ENCODE measurements around the gene GOLGA8M.
"Not testable (repeated sequence)": the region's sequence is repeated elsewhere in the genome, so short reads cannot be mapped to it uniquely, and the experiment has no call there.

DNA sequence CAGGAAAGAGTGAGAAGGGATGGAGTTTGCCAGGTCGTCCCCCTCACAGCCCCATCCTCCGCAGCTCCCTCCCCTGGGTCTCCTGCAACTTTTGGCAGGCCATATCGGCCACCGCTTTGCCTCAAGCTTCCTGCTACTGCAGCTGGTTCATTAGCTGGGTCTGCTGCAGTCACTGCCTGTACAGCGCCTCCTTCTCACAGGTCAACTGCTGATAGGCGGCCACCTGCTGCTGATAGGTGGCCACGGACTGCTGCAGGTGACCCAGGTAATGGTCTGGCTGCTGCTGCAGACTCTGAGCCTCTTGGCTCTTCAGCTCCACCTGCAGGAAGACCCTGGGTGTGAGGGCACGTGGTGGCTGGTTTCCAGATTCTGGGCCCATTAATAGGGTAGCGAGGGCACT lies 8.3 kb downstream of the GOLGA8M start:
- TF ChIP-seq, protein P1, sequence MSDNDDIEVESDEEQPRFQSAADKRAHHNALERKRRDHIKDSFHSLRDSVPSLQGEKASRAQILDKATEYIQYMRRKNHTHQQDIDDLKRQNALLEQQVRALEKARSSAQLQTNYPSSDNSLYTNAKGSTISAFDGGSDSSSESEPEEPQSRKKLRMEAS (IDR thresholded peaks at IDR 0.05), result not testable (repeated sequence)
- TF ChIP-seq CHD4 (IDR thresholded peaks at IDR 0.05; ENCODE audit: borderline replicate concordance); SMC3 (IDR thresholded peaks at IDR 0.05); EP300 (IDR thresholded peaks at IDR 0.05); CEBPB (IDR thresholded peaks at IDR 0.05); POLR2A (IDR thresholded peaks at IDR 0.05; ENCODE audit: low read length); FOSL2 (IDR thresholded peaks at IDR 0.05); FOSL2 (CRISPR knock-in tag; IDR thresholded peaks at IDR 0.05); MAFK (IDR thresholded peaks at IDR 0.05; ENCODE audit: partially characterized antibody): not testable (repeated sequence)
- TF ChIP-seq, protein P2, sequence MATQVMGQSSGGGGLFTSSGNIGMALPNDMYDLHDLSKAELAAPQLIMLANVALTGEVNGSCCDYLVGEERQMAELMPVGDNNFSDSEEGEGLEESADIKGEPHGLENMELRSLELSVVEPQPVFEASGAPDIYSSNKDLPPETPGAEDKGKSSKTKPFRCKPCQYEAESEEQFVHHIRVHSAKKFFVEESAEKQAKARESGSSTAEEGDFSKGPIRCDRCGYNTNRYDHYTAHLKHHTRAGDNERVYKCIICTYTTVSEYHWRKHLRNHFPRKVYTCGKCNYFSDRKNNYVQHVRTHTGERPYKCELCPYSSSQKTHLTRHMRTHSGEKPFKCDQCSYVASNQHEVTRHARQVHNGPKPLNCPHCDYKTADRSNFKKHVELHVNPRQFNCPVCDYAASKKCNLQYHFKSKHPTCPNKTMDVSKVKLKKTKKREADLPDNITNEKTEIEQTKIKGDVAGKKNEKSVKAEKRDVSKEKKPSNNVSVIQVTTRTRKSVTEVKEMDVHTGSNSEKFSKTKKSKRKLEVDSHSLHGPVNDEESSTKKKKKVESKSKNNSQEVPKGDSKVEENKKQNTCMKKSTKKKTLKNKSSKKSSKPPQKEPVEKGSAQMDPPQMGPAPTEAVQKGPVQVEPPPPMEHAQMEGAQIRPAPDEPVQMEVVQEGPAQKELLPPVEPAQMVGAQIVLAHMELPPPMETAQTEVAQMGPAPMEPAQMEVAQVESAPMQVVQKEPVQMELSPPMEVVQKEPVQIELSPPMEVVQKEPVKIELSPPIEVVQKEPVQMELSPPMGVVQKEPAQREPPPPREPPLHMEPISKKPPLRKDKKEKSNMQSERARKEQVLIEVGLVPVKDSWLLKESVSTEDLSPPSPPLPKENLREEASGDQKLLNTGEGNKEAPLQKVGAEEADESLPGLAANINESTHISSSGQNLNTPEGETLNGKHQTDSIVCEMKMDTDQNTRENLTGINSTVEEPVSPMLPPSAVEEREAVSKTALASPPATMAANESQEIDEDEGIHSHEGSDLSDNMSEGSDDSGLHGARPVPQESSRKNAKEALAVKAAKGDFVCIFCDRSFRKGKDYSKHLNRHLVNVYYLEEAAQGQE (IDR thresholded peaks at IDR 0.05), result not testable (repeated sequence)
- TF ChIP-seq, protein P3, sequence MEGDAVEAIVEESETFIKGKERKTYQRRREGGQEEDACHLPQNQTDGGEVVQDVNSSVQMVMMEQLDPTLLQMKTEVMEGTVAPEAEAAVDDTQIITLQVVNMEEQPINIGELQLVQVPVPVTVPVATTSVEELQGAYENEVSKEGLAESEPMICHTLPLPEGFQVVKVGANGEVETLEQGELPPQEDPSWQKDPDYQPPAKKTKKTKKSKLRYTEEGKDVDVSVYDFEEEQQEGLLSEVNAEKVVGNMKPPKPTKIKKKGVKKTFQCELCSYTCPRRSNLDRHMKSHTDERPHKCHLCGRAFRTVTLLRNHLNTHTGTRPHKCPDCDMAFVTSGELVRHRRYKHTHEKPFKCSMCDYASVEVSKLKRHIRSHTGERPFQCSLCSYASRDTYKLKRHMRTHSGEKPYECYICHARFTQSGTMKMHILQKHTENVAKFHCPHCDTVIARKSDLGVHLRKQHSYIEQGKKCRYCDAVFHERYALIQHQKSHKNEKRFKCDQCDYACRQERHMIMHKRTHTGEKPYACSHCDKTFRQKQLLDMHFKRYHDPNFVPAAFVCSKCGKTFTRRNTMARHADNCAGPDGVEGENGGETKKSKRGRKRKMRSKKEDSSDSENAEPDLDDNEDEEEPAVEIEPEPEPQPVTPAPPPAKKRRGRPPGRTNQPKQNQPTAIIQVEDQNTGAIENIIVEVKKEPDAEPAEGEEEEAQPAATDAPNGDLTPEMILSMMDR (IDR thresholded peaks at IDR 0.05), result not testable (repeated sequence)
- TF ChIP-seq, protein P4, sequence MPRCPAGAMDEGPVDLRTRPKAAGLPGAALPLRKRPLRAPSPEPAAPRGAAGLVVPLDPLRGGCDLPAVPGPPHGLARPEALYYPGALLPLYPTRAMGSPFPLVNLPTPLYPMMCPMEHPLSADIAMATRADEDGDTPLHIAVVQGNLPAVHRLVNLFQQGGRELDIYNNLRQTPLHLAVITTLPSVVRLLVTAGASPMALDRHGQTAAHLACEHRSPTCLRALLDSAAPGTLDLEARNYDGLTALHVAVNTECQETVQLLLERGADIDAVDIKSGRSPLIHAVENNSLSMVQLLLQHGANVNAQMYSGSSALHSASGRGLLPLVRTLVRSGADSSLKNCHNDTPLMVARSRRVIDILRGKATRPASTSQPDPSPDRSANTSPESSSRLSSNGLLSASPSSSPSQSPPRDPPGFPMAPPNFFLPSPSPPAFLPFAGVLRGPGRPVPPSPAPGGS (IDR thresholded peaks at IDR 0.05), result not testable (repeated sequence)
- TF ChIP-seq, protein P5, sequence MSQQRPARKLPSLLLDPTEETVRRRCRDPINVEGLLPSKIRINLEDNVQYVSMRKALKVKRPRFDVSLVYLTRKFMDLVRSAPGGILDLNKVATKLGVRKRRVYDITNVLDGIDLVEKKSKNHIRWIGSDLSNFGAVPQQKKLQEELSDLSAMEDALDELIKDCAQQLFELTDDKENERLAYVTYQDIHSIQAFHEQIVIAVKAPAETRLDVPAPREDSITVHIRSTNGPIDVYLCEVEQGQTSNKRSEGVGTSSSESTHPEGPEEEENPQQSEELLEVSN (IDR thresholded peaks at IDR 0.05; ENCODE audit: borderline replicate concordance, low read depth), result not testable (repeated sequence)
- TF ChIP-seq, protein P6, sequence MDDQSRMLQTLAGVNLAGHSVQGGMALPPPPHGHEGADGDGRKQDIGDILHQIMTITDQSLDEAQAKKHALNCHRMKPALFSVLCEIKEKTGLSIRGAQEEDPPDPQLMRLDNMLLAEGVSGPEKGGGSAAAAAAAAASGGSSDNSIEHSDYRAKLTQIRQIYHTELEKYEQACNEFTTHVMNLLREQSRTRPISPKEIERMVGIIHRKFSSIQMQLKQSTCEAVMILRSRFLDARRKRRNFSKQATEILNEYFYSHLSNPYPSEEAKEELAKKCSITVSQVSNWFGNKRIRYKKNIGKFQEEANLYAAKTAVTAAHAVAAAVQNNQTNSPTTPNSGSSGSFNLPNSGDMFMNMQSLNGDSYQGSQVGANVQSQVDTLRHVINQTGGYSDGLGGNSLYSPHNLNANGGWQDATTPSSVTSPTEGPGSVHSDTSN (IDR thresholded peaks at IDR 0.05), result not testable (repeated sequence)

All from A549 (cell line).